H1 (cell line): ENCODE data around the gene MB. TPM values are rescaled to one million over a fixed set of nuclear protein-coding genes. Genes with fewer than 3 reads are reported as not detected.

Experiments
- CTCF ChIA-PET: fragments of 300-600 bp; sonication (Branson Sonifier 250); formaldehyde crosslinking; loops from one replicate; lab custom pipeline; 2021; ENCODE audit not compliant: partially characterized antibody; lab: Charles Lee
- POLR2A ChIA-PET: fragments of 300-600 bp; sonication (Branson Sonifier 250); formaldehyde crosslinking; loops from one replicate; lab custom pipeline; 2021; ENCODE audit warnings: inconsistent platforms; ENCODE audit not compliant: partially characterized antibody; lab: Charles Lee
- DNase-seq, 2 experiments: peaks; one replicate each; pipeline versions ENCODE4 v3.0.0 to v3.0.0-alpha.2; 2010 to 2022; ENCODE audit warnings: low spot score in 2 of 2, low read depth in 1 of 2, mixed read lengths in 1 of 2
- FAIRE-seq: peaks from 2 replicates; lab custom pipeline; 2011; peaks lifted over from hg19 to GRCh38; lab: Jason Lieb, UNC
- H2AFZ ChIP-seq: 2 replicates; pipeline ENCODE4 v1.8.1; 2012; ENCODE audit warnings: low read length, inconsistent platforms
- H2AK5ac ChIP-seq: 2 replicates; pipeline ENCODE4 v1.6.1; 2013; ENCODE audit warnings: low read depth, low read length
- H2BK120ac ChIP-seq: replicated peaks from 2 replicates; pipeline ENCODE3; 2013; ENCODE audit warnings: low read depth, low read length, inconsistent platforms
- H2BK12ac ChIP-seq: 2 replicates; pipeline ENCODE4 v1.6.1; 2013; ENCODE audit warnings: low read depth, low read length
- H2BK15ac ChIP-seq: 2 replicates; pipeline ENCODE4 v1.6.1; 2013; ENCODE audit warnings: low read length
- H2BK20ac ChIP-seq: 2 replicates; pipeline ENCODE4 v1.6.1; 2013; ENCODE audit warnings: low read length
- H2BK5ac ChIP-seq: 2 replicates; pipeline ENCODE4 v1.6.1; 2013; ENCODE audit warnings: low read depth, low read length
- H3K14ac ChIP-seq: 2 replicates; pipeline ENCODE4 v1.6.1; 2013; ENCODE audit warnings: inconsistent platforms; ENCODE audit not compliant: insufficient read length
- H3K18ac ChIP-seq: 2 replicates; pipeline ENCODE4 v1.6.1; 2013; ENCODE audit warnings: low read length; ENCODE audit errors: extremely low read depth
- H3K23ac ChIP-seq: 2 replicates; pipeline ENCODE4 v1.6.1; 2013; ENCODE audit warnings: inconsistent platforms; ENCODE audit not compliant: insufficient read length
- H3K23me2 ChIP-seq: 2 replicates; pipeline ENCODE4 v1.6.1; 2013; ENCODE audit warnings: low read depth, low read length
- H3K27ac ChIP-seq: 2 replicates; pipeline ENCODE4 v1.6.1; 2011; ENCODE audit warnings: low read depth, low read length, inconsistent platforms
- H3K27me3 ChIP-seq, 4 experiments: replicated peaks in 1 of 4; 1 replicate in 1 of 4; 2 replicates in 3 of 4; pipeline versions ENCODE4 v1.6.1 to v1.8.1; 2011 to 2013; ENCODE audit warnings: low read length in 3 of 4, mild to moderate bottlenecking in 3 of 4, inconsistent platforms in 2 of 4, mixed read lengths in 2 of 4, moderate library complexity in 1 of 4; ENCODE audit not compliant: control insufficient read depth in 3 of 4, insufficient read depth in 3 of 4; ENCODE audit errors: extremely low read depth in 1 of 4
- H3K36me3 ChIP-seq, 4 experiments: 2 replicates each; pipeline versions ENCODE4 v1.6.1 to v1.8.1; 2011 to 2013; ENCODE audit warnings: mild to moderate bottlenecking in 4 of 4, low read length in 3 of 4, moderate library complexity in 2 of 4, control low read depth in 1 of 4, inconsistent platforms in 1 of 4; ENCODE audit not compliant: insufficient read depth in 4 of 4, control insufficient read depth in 2 of 4
- H3K4ac ChIP-seq: replicated peaks from 2 replicates; pipeline ENCODE3; 2013; ENCODE audit warnings: low read length, low read depth, mixed read lengths, inconsistent platforms; ENCODE audit not compliant: insufficient read length
- H3K4me1 ChIP-seq, 4 experiments: replicated peaks in 1 of 4; 1 replicate in 1 of 4; 2 replicates in 3 of 4; pipeline versions ENCODE4 v1.6.1 to v1.8.1; 2011 to 2013; ENCODE audit warnings: low read length in 3 of 4, inconsistent platforms in 2 of 4, mixed read lengths in 1 of 4; ENCODE audit not compliant: insufficient read depth in 4 of 4, control insufficient read depth in 3 of 4
- H3K4me2 ChIP-seq, 2 experiments: 2 replicates each; pipeline versions ENCODE4 v1.6.1 to v1.8.1; 2011 to 2013; ENCODE audit warnings: low read depth in 2 of 2, low read length in 2 of 2, control low read depth in 1 of 2, inconsistent platforms in 1 of 2, mild to moderate bottlenecking in 1 of 2; ENCODE audit not compliant: insufficient read depth in 1 of 2
- H3K4me3 ChIP-seq, 4 experiments: fragments of 200-600, 300-600 bp in 1 of 4; sonication (generic), shearing (Covaris generic), sonication (Bioruptor Twin) in 1 of 4; 2 replicates each; pipeline versions ENCODE4 v1.5.1 to v1.8.1; 2011 to 2016; ENCODE audit warnings: low read length in 4 of 4, low read depth in 3 of 4, control low read depth in 2 of 4, inconsistent platforms in 2 of 4, mild to moderate bottlenecking in 2 of 4, mixed read lengths in 1 of 4, moderate library complexity in 1 of 4; ENCODE audit not compliant: insufficient read depth in 2 of 4; ENCODE audit errors: extremely low read depth in 1 of 4
- H3K56ac ChIP-seq: replicated peaks from 2 replicates; pipeline ENCODE3; 2013; ENCODE audit warnings: low read depth, mild to moderate bottlenecking, mixed read lengths, low read length, inconsistent platforms; ENCODE audit not compliant: insufficient read length
- H3K79me1 ChIP-seq: 2 replicates; pipeline ENCODE4 v1.6.1; 2013; ENCODE audit warnings: low read depth, low read length, control low read depth
- H3K79me2 ChIP-seq, 2 experiments: 2 replicates each; pipeline versions ENCODE4 v1.6.1 to v1.8.1; 2012 to 2013; ENCODE audit warnings: low read length in 2 of 2, mild to moderate bottlenecking in 2 of 2, inconsistent platforms in 1 of 2; ENCODE audit not compliant: insufficient read depth in 2 of 2, control insufficient read depth in 1 of 2
- H3K9ac ChIP-seq, 4 experiments: replicated peaks in 1 of 4; 1 replicate in 1 of 4; 2 replicates in 3 of 4; pipeline versions ENCODE4 v1.6.1 to v1.8.1; 2011 to 2013; ENCODE audit warnings: low read depth in 3 of 4, low read length in 3 of 4, control low read depth in 2 of 4, mild to moderate bottlenecking in 2 of 4, moderate library complexity in 2 of 4, inconsistent platforms in 1 of 4; ENCODE audit errors: extremely low read depth in 1 of 4
- H3K9me3 ChIP-seq, 2 experiments: 2 replicates each; pipeline versions ENCODE4 v1.6.1 to v1.8.1; 2012 to 2013; ENCODE audit warnings: mild to moderate bottlenecking in 2 of 2, moderate library complexity in 2 of 2, control low read depth in 1 of 2, inconsistent platforms in 1 of 2, low read depth in 1 of 2, low read length in 1 of 2, mixed read lengths in 1 of 2; ENCODE audit not compliant: insufficient read depth in 2 of 2
- H4K20me1 ChIP-seq, 2 experiments: replicated peaks in 1 of 2; 2 replicates each; pipeline versions ENCODE3 to v1.8.1; 2011 to 2013; ENCODE audit warnings: inconsistent platforms in 2 of 2, low read length in 2 of 2, mild to moderate bottlenecking in 1 of 2; ENCODE audit not compliant: insufficient read depth in 2 of 2, control insufficient read depth in 1 of 2
- H4K5ac ChIP-seq: 2 replicates; pipeline ENCODE4 v1.6.1; 2013; ENCODE audit warnings: low read length, low read depth, mixed read lengths, inconsistent platforms; ENCODE audit not compliant: insufficient read length
- H4K8ac ChIP-seq: 2 replicates; pipeline ENCODE4 v1.8.0; 2013; ENCODE audit warnings: mild to moderate bottlenecking, moderate library complexity, low read length, inconsistent platforms; ENCODE audit not compliant: insufficient read depth; ENCODE audit errors: extremely low read depth
- H4K91ac ChIP-seq: replicated peaks from 2 replicates; pipeline ENCODE3; 2013; ENCODE audit warnings: low read length, mixed read lengths, inconsistent platforms; ENCODE audit not compliant: insufficient read length
- BRCA1 ChIP-seq: IDR thresholded peaks from 2 replicates; pipeline ENCODE4 v1.6.1; 2012; ENCODE audit warnings: low read depth, low read length, improper control_type of control experiment
- CREB1 ChIP-seq: IDR thresholded peaks from 2 replicates; pipeline ENCODE4 v1.6.1; 2012; ENCODE audit warnings: inconsistent platforms
- EZH2 ChIP-seq: fragments of 200-600 bp; sonication (generic); IDR thresholded peaks from 2 replicates; pipeline ENCODE4 v1.7.1; 2012; ENCODE audit warnings: low read depth, mild to moderate bottlenecking, moderate library complexity, low read length, inconsistent platforms; ENCODE audit not compliant: severe bottlenecking
- FOSL1 ChIP-seq: IDR thresholded peaks from 2 replicates; pipeline ENCODE4 v1.6.1; 2011; ENCODE audit warnings: mild to moderate bottlenecking, low read depth, low read length, moderate library complexity; ENCODE audit not compliant: insufficient read depth
- GABPA ChIP-seq: IDR thresholded peaks from 2 replicates; pipeline ENCODE4 v1.6.1; 2011; ENCODE audit warnings: mild to moderate bottlenecking, low read length, moderate library complexity, borderline replicate concordance; ENCODE audit not compliant: insufficient read depth
- GTF2F1 ChIP-seq: IDR thresholded peaks from 2 replicates; pipeline ENCODE4 v1.6.1; 2012; ENCODE audit warnings: low read depth, low read length, improper control_type of control experiment, borderline replicate concordance
- MAFK ChIP-seq: IDR thresholded peaks from 2 replicates; pipeline ENCODE4 v1.6.1; 2012; ENCODE audit warnings: low read depth, mild to moderate bottlenecking, improper control_type of control experiment, low read length
- POU5F1 ChIP-seq: IDR thresholded peaks from 2 replicates; pipeline ENCODE4 v1.6.1; 2011; ENCODE audit warnings: low read depth, mild to moderate bottlenecking, low read length, moderate library complexity
- RBBP5 ChIP-seq: IDR thresholded peaks from 2 replicates; pipeline ENCODE4 v1.7.1; 2012; ENCODE audit warnings: low read depth, mild to moderate bottlenecking, inconsistent platforms, low read length, moderate library complexity, borderline replicate concordance
- SP2 ChIP-seq: IDR thresholded peaks from 2 replicates; pipeline ENCODE4 v1.6.1; 2012; ENCODE audit warnings: mild to moderate bottlenecking, low read length, inconsistent platforms
- TAF1 ChIP-seq: IDR thresholded peaks from 2 replicates; pipeline ENCODE4 v1.6.1; 2011; ENCODE audit warnings: mild to moderate bottlenecking, low read depth, low read length
- TBP ChIP-seq: IDR thresholded peaks from 2 replicates; pipeline ENCODE4 v1.6.1; 2011; ENCODE audit warnings: low read depth, low read length, improper control_type of control experiment
- WGBS, 2 experiments: shearing (Covaris generic) in 1 of 2; methylation state at CpG; one replicate each; pipeline versions ENCODE4 v1.1.6 to v1.1.7; 2013 to 2015; ENCODE audit warnings: low lambda C conversion rate in 2 of 2, mixed read lengths in 2 of 2, inconsistent platforms in 1 of 2, low coverage in 1 of 2, missing lambda C conversion rate in 1 of 2; ENCODE audit not compliant: insufficient replicate concordance in 2 of 2, insufficient coverage in 1 of 2, insufficient read length in 1 of 2; ENCODE audit errors: extremely low coverage in 1 of 2, missing lambda C conversion rate in 1 of 2; 5-methylcytosine and 5-hydroxymethylcytosine counted together
- polyA plus RNA-seq, 7 experiments: library from polyadenylated mRNA; depleted of rRNA in 3 of 7; stranded (reverse) in 5 of 7; unstranded in 2 of 7; fragments of >200 nt in 5 of 7; fragments of 200-250 nt in 2 of 7; gene quantifications; 1 replicate in 5 of 7; 2 replicates in 1 of 7; 4 replicates in 1 of 7; pipeline versions ENCODE4 v1.2.1 to v1.2.3, GENCODE V29; 2011 to 2013; ENCODE audit warnings: missing spikeins in 2 of 7, mixed read lengths in 2 of 7
- total RNA-seq: library from RNA; stranded (reverse); fragmentation: NEBNext Ultra II Directional; extraction: Animal tissue kit (Norgen Biotek cat#: 25700); gene quantifications from 2 replicates; pipeline ENCODE4 v1.2.1, GENCODE V29; 2021

MB gene
- total and polyA plus RNA-seq, 2 of the 8 experiments (the other 6 are each of a cell fraction or from before 2014, with no cell fraction given) = 1.5 TPM; not detected in 1

- FAIRE-seq (no peak), DNase-seq (peak in 1 of 2 experiments; percentile 56)
- no peak overlapping the region for H2BK20ac ChIP-seq
- no peak overlapping the region for H2BK120ac ChIP-seq
- no peaks in the 10 kb centered on the region for H4K20me1 ChIP-seq
- 0 out of 2 replicates have a peak overlapping the region, but pooled peaks have one; percentile 100 for H2BK15ac ChIP-seq
- peaks cover 0 to 18% (median 11%) of the 10 kb centered on the region in 4 experiments; a peak in 5 of 7 replicates for H3K4me1 ChIP-seq
- H3K9ac ChIP-seq = no peak overlapping the region
- no peak overlapping the region for H3K56ac ChIP-seq
- H3K79me1 ChIP-seq = no peaks in the 10 kb centered on the region
- H4K5ac ChIP-seq = no peak overlapping the region
- H3K27ac ChIP-seq = no peak overlapping the region
- H3K23ac ChIP-seq = no peak overlapping the region
- peaks cover 9% of the 10 kb centered on the region for H3K23me2 ChIP-seq
- no peak overlapping the region for H3K18ac ChIP-seq
- H3K4me3 ChIP-seq = no peak overlapping the region
- H3K27me3 ChIP-seq = no peaks in the 10 kb centered on the region; a peak in 1 of 7 replicates
- WGBS, 2 experiments = 73% methylated on average over 9 of the region's 9 CpGs; no CpG with 5 or more reads in 1 of the 2 experiments
- 0 out of 2 replicates have a peak overlapping the region, but pooled peaks have one; percentile 1 for H2BK5ac ChIP-seq
- H2AK5ac ChIP-seq = no peak overlapping the region
- POLR2A ChIA-PET = no interaction called here
- no peak overlapping the region for H2AFZ ChIP-seq
- no peaks in the 10 kb centered on the region for H3K79me2 ChIP-seq
- TF ChIP-seq POU5F1 (no peak), GTF2F1 (no peak), TAF1 (no peak), RBBP5 (no peak), CREB1 (no peak), TBP (no peak), GABPA (no peak), EZH2 (no peak), SP2 (no peak), MAFK (no peak), FOSL1 (no peak), BRCA1 (no peak)
- CTCF ChIA-PET = interaction anchor here (0.7 to 3.3 kb wide), 14 partner anchors 9 to 270 kb away, joined by 3 to 11 read pairs (median 4); no protein-coding TSS in a partner anchor
- no peaks in the 10 kb centered on the region for H3K9me3 ChIP-seq
- H3K4ac ChIP-seq = no peak overlapping the region
- H3K4me2 ChIP-seq = peak overlapping the region in 1 of 2 experiments; percentile 4; a peak in 1 of 4 replicates
- H3K14ac ChIP-seq = no peak overlapping the region
- no peaks in the 10 kb centered on the region for H3K36me3 ChIP-seq
- no peak overlapping the region for H4K8ac ChIP-seq
- peak overlapping the region; percentile 27; the same call in 1 of the 2 replicates for H2BK12ac ChIP-seq
- no peak overlapping the region for H4K91ac ChIP-seq
Observed at GRCh38 chr22:35622191-35622913, 5.2 kb upstream of the MB start.
